Fibroblast of lung (primary cell): Measurements from ENCODE around the gene LPIN1.

Source experiments
- EZH2 ChIP-seq: IDR thresholded peaks from 2 replicates; pipeline ENCODE4 v1.5.1; 2012; ENCODE audit warnings: low read length, control low read depth, mild to moderate bottlenecking; ENCODE audit errors: missing control alignments
- TF ChIP-seq, protein P1 (sequence below), 2 donors: IDR thresholded peaks in 1 of 2; conservative IDR thresholded peaks in 1 of 2; 1 replicate in 1 of 2; 2 replicates in 1 of 2; pipeline ENCODE4 v1.5.1; 2011 to 2012; ENCODE audit warnings: low read length in 2 of 2, control low read depth in 1 of 2, inconsistent platforms in 1 of 2, low read depth in 1 of 2, mild to moderate bottlenecking in 1 of 2

DNA sequence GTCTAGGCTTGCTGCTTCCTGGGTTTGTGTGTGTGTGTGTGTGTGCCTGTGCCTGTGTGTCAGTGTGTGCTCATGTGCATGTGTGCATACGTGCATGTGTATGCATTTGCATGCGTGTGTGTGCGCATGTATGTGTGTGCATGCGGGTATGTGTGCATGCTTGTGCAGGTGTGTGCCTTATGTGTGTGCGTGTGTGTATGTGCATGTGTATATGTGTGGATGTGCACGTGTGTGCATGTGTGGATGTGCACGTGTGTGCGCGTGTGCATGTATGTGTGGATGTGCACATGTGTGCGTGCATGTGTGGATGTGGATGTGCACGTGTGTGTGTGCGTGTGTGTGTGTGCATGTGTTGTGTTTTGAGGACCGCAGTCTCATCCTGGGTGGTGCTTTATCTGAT is 42.8 kb downstream of the LPIN1 start:
- no peak for TF ChIP-seq EZH2
- TF ChIP-seq, protein P1, sequence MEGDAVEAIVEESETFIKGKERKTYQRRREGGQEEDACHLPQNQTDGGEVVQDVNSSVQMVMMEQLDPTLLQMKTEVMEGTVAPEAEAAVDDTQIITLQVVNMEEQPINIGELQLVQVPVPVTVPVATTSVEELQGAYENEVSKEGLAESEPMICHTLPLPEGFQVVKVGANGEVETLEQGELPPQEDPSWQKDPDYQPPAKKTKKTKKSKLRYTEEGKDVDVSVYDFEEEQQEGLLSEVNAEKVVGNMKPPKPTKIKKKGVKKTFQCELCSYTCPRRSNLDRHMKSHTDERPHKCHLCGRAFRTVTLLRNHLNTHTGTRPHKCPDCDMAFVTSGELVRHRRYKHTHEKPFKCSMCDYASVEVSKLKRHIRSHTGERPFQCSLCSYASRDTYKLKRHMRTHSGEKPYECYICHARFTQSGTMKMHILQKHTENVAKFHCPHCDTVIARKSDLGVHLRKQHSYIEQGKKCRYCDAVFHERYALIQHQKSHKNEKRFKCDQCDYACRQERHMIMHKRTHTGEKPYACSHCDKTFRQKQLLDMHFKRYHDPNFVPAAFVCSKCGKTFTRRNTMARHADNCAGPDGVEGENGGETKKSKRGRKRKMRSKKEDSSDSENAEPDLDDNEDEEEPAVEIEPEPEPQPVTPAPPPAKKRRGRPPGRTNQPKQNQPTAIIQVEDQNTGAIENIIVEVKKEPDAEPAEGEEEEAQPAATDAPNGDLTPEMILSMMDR (conservative IDR thresholded peaks at IDR 0.05 in 1 of 2, IDR thresholded peaks at IDR 0.05 in 1 of 2; ENCODE audit: low read depth in 1 of 2, low read length in 2 of 2) = no peak
